ENCODE measurements around the gene AURKAIP1. TPM values are rescaled to one million over a fixed set of nuclear protein-coding genes. Genes with fewer than 3 reads are reported as not detected.
A peak's percentile ranks its signal among the peaks of the same experiment; 100 is the strongest.

AURKAIP1 gene
- total and polyA plus RNA-seq, 2 of the 13 experiments (the other 11 are each of a cell fraction or from before 2014, with no cell fraction given), result 69.5 to 175 TPM

DNA sequence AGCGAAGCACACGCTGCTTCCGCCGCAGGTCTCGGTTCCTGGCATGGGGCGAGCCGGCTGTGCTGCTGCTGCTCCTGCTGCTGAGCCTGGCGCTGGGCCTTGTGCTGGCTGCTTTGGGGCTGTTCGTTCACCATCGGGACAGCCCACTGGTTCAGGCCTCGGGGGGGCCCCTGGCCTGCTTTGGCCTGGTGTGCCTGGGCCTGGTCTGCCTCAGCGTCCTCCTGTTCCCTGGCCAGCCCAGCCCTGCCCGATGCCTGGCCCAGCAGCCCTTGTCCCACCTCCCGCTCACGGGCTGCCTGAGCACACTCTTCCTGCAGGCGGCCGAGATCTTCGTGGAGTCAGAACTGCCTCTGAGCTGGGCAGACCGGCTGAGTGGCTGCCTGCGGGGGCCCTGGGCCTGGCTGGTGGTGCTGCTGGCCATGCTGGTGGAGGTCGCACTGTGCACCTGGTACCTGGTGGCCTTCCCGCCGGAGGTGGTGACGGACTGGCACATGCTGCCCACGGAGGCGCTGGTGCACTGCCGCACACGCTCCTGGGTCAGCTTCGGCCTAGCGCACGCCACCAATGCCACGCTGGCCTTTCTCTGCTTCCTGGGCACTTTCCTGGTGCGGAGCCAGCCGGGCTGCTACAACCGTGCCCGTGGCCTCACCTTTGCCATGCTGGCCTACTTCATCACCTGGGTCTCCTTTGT lies 41.3 kb downstream of the AURKAIP1 start (continued):
- TF ChIP-seq ZNF609 (CRISPR knock-in tag; IDR thresholded peaks at IDR 0.05; ENCODE audit: borderline replicate concordance) (no peak), ZC3H13 (CRISPR knock-in tag; IDR thresholded peaks at IDR 0.05) (peak; percentile 78; the same call in 1 of the 2 replicates), GFI1 (CRISPR knock-in tag; IDR thresholded peaks at IDR 0.05; ENCODE audit: borderline replicate concordance) (no peak), ZFP91 (CRISPR knock-in tag; IDR thresholded peaks at IDR 0.05; ENCODE audit: borderline replicate concordance) (peak; percentile 33; the same call in 1 of the 2 replicates), ZBTB2 (CRISPR knock-in tag; IDR thresholded peaks at IDR 0.05; ENCODE audit: low read depth) (no peak), AKAP8 (CRISPR knock-in tag; IDR thresholded peaks at IDR 0.05) (peak; percentile 96), HNRNPL (IDR thresholded peaks at IDR 0.05; ENCODE audit: low read depth, low read length) (peak; percentile 83), IKZF4 (CRISPR knock-in tag; IDR thresholded peaks at IDR 0.05; ENCODE audit: borderline replicate concordance, low read depth, not compliant biosample characterization) (no peak), RFXAP (CRISPR knock-in tag; IDR thresholded peaks at IDR 0.05; ENCODE audit: borderline replicate concordance) (no peak), ZBTB8A (CRISPR knock-in tag; IDR thresholded peaks at IDR 0.05; ENCODE audit: borderline replicate concordance, low read depth) (no peak), ZNF331 (CRISPR knock-in tag; IDR thresholded peaks at IDR 0.05) (no peak), HDAC6 (IDR thresholded peaks at IDR 0.05; ENCODE audit: low read depth, low read length) (no peak)
- TF ChIP-seq, protein P1, sequence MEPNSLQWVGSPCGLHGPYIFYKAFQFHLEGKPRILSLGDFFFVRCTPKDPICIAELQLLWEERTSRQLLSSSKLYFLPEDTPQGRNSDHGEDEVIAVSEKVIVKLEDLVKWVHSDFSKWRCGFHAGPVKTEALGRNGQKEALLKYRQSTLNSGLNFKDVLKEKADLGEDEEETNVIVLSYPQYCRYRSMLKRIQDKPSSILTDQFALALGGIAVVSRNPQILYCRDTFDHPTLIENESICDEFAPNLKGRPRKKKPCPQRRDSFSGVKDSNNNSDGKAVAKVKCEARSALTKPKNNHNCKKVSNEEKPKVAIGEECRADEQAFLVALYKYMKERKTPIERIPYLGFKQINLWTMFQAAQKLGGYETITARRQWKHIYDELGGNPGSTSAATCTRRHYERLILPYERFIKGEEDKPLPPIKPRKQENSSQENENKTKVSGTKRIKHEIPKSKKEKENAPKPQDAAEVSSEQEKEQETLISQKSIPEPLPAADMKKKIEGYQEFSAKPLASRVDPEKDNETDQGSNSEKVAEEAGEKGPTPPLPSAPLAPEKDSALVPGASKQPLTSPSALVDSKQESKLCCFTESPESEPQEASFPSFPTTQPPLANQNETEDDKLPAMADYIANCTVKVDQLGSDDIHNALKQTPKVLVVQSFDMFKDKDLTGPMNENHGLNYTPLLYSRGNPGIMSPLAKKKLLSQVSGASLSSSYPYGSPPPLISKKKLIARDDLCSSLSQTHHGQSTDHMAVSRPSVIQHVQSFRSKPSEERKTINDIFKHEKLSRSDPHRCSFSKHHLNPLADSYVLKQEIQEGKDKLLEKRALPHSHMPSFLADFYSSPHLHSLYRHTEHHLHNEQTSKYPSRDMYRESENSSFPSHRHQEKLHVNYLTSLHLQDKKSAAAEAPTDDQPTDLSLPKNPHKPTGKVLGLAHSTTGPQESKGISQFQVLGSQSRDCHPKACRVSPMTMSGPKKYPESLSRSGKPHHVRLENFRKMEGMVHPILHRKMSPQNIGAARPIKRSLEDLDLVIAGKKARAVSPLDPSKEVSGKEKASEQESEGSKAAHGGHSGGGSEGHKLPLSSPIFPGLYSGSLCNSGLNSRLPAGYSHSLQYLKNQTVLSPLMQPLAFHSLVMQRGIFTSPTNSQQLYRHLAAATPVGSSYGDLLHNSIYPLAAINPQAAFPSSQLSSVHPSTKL (CRISPR knock-in tag; IDR thresholded peaks at IDR 0.05), result no peak
- TF ChIP-seq, protein P2, sequence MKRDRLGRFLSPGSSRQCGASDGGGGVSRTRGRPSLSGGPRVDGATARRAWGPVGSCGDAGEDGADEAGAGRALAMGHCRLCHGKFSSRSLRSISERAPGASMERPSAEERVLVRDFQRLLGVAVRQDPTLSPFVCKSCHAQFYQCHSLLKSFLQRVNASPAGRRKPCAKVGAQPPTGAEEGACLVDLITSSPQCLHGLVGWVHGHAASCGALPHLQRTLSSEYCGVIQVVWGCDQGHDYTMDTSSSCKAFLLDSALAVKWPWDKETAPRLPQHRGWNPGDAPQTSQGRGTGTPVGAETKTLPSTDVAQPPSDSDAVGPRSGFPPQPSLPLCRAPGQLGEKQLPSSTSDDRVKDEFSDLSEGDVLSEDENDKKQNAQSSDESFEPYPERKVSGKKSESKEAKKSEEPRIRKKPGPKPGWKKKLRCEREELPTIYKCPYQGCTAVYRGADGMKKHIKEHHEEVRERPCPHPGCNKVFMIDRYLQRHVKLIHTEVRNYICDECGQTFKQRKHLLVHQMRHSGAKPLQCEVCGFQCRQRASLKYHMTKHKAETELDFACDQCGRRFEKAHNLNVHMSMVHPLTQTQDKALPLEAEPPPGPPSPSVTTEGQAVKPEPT (CRISPR knock-in tag; IDR thresholded peaks at IDR 0.05; ENCODE audit: low read depth), result no peak
